Measurements from ENCODE around the gene UNC45B.

UNC45B gene

DNA sequence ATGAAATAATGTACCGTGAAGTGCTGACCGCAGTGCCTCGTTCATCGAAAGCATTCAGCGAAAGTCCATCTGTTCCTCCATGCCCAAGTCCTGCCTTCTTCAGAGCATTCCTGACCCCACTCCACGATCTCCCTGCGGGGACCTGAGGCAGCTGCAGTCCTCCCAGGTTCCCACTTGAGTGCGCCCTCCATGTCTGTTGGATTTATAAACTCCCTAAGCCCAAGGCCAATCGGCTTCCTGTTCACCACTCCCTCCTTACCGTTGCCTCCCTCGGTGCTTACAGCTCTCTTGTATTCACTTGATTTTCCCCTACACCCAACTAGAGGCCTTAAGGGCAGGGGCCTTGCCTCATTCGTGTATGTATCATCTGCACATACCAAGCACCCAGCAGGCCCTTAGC is 30.8 kb upstream of the UNC45B start:
- TF ChIP-seq, protein P1, sequence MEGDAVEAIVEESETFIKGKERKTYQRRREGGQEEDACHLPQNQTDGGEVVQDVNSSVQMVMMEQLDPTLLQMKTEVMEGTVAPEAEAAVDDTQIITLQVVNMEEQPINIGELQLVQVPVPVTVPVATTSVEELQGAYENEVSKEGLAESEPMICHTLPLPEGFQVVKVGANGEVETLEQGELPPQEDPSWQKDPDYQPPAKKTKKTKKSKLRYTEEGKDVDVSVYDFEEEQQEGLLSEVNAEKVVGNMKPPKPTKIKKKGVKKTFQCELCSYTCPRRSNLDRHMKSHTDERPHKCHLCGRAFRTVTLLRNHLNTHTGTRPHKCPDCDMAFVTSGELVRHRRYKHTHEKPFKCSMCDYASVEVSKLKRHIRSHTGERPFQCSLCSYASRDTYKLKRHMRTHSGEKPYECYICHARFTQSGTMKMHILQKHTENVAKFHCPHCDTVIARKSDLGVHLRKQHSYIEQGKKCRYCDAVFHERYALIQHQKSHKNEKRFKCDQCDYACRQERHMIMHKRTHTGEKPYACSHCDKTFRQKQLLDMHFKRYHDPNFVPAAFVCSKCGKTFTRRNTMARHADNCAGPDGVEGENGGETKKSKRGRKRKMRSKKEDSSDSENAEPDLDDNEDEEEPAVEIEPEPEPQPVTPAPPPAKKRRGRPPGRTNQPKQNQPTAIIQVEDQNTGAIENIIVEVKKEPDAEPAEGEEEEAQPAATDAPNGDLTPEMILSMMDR (IDR thresholded peaks at IDR 0.05; ENCODE audit: low read depth, low read length) = no peak
- no peak for TF ChIP-seq EZH2phosphoT487 (IDR thresholded peaks at IDR 0.05; ENCODE audit: low read depth)
- Histone ChIP-seq H3K4me2 (ENCODE audit: low read length) (no peak overlapping the region), H3K27me3 (ENCODE audit: low read depth, low read length) (no peaks in the 10 kb centered on the region), H3K4me1 (ENCODE audit: low read length) (peaks cover 13% of the 10 kb centered on the region), H3K9me3 (ENCODE audit: insufficient read depth, low read length) (no peaks in the 10 kb centered on the region), H4K20me1 (ENCODE audit: insufficient read depth, low read length) (0 out of 2 replicates have a peak, but pooled peaks cover 4% of the 10 kb centered on the region), H3K4me3 (ENCODE audit: low read length) (no peak overlapping the region), H3K9ac (ENCODE audit: low read length) (no peak overlapping the region), H3K79me2 (ENCODE audit: low read length) (peaks cover 39% of the 10 kb centered on the region), H2AFZ (ENCODE audit: low read depth, low read length) (no peak overlapping the region), H3K27ac (ENCODE audit: low read length) (no peak overlapping the region), H3K36me3 (replicated peaks; ENCODE audit: low read depth, low read length) (peaks cover 13% of the 10 kb centered on the region)

DNA sequence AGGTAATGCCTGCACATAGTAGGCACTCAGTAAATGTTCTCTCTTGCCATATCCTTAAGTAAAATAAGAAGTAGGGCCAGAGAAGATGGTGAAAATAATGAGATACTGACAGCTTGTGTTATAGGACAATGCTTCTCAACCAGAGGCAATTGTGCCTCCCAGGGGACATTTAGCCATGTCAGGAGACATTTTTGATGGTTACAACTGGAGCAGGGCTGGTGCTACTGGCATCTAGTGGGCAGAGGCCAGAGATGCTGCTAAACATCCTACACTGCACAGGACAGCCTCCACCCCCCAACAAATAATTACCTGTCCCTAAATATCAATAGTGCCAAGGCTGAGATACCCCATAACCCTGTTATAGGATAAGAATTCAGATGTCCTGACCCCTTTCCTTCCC is 29.6 kb upstream of the UNC45B start:
- H3K9ac ChIP-seq (ENCODE audit: low read length) = peak overlapping the region; percentile 93; the same call in 1 of the 2 replicates
- peaks cover 39% of the 10 kb centered on the region for H3K79me2 ChIP-seq (ENCODE audit: low read length)
- peaks cover 13% of the 10 kb centered on the region for H3K4me1 ChIP-seq (ENCODE audit: low read length)
- 0 out of 2 replicates have a peak, but pooled peaks cover under 1% of the 10 kb centered on the region for H4K20me1 ChIP-seq (ENCODE audit: insufficient read depth, low read length)
- H3K9me3 ChIP-seq (ENCODE audit: insufficient read depth, low read length) = no peaks in the 10 kb centered on the region
- TF ChIP-seq EZH2phosphoT487 (IDR thresholded peaks at IDR 0.05; ENCODE audit: low read depth) = no peak
- TF ChIP-seq, protein P1 (IDR thresholded peaks at IDR 0.05; ENCODE audit: low read depth, low read length) = peak; percentile 44
- H3K4me3 ChIP-seq (ENCODE audit: low read length) = peak overlapping the region; percentile 92
- no peaks in the 10 kb centered on the region for H3K27me3 ChIP-seq (ENCODE audit: low read depth, low read length)
- H3K4me2 ChIP-seq (ENCODE audit: low read length) = peak overlapping the region; percentile 96
- H3K36me3 ChIP-seq (replicated peaks; ENCODE audit: low read depth, low read length) = peaks cover 13% of the 10 kb centered on the region
- H3K27ac ChIP-seq (ENCODE audit: low read length) = no peak overlapping the region
- H2AFZ ChIP-seq (ENCODE audit: low read depth, low read length) = no peak overlapping the region

DNA sequence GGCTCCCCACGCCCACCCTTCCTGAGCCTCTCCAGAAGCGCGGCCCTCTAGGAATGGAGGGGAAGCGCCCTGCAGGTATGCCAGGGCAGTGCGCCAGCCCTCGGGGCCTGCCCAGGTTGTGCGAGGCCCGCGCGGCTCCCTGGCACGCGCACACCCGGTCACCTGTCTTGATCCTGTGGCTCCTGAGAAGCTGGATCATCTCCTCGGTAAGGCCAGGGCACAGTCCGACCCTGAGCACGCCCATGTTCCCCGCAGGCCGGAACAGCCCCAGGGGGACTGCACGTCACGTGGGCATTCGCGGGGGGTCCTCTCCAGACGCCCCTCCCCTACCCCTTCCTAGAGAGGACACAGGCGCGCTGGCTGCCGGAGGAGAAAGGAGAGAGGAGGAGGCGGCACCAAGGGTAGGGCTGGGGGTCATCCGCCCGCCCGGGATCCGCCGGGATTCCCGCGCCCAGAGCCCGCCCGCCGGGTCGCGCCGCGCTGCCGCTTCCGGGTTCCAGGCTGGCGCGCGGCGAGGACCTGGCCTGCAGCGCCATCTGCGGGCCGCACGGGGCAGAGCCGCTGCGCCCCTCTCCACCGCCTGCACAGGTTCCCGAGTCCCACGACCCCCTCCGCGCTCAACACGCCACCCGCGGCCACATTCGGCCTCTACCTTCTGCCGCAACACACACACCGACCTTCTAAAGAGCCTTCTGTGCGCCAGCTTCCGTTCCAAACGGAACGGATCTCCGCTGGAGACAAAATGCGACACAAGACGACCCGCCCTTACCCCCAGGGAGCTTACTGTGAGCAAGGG is 28.0 kb upstream of the UNC45B start, which contains the start of gene RAD51D:
RAD51D (minus strand) TSS at position 491 of the 796 bp plus-strand sequence; CDS start at position 244, 247 bp downstream.
- Histone ChIP-seq H3K36me3 (replicated peaks; ENCODE audit: low read depth, low read length) (peaks cover 13% of the 10 kb centered on the region), H3K9ac (ENCODE audit: low read length) (peak within 1 kb of the TSS; percentile 93), H3K27me3 (ENCODE audit: low read depth, low read length) (no peaks in the 10 kb centered on the region), H3K4me3 (ENCODE audit: low read length) (peak within 1 kb of the TSS; percentile 92), H2AFZ (ENCODE audit: low read depth, low read length) (peak within 1 kb of the TSS; percentile 99), H3K79me2 (ENCODE audit: low read length) (peaks cover 34% of the 10 kb centered on the region), H3K9me3 (ENCODE audit: insufficient read depth, low read length) (no peaks in the 10 kb centered on the region), H4K20me1 (ENCODE audit: insufficient read depth, low read length) (no peaks in the 10 kb centered on the region), H3K4me1 (ENCODE audit: low read length) (peaks cover 13% of the 10 kb centered on the region), H3K4me2 (ENCODE audit: low read length) (peak within 1 kb of the TSS; percentile 96), H3K27ac (ENCODE audit: low read length) (peak within 1 kb of the TSS; percentile 50)
- TF ChIP-seq, protein P1 (IDR thresholded peaks at IDR 0.05; ENCODE audit: low read depth, low read length) = peak; percentile 92
- no peak for TF ChIP-seq EZH2phosphoT487 (IDR thresholded peaks at IDR 0.05; ENCODE audit: low read depth)

DNA sequence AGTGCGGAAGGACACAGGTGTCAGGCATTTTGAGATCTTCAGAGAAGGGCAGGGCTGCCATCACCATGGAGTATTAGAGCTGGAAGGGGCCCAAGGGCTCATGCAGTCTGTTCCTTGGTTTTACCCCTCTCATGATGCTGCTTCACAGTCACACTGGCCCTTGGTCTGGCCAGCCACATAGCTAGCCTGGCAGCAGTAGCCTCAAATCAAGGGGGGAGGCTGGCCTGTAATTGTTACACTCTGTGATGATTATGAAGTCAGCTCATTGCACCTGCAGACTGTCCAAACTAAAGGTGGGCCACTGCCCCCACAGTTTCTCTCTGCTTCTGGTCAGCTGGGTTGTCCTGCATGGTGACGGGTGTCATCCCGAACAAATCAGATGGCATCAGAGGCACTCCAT is 26.3 kb upstream of the UNC45B start, which contains the start of gene FNDC8:
FNDC8 (plus strand) TSS at position 301 of the 400 bp plus-strand sequence; CDS start at position 380, 79 bp downstream.
- no peak within 1 kb of the TSS for H3K9ac ChIP-seq (ENCODE audit: low read length)
- no peak within 1 kb of the TSS for H2AFZ ChIP-seq (ENCODE audit: low read depth, low read length)
- no peak within 1 kb of the TSS for H3K27ac ChIP-seq (ENCODE audit: low read length)
- no peaks in the 10 kb centered on the region for H3K27me3 ChIP-seq (ENCODE audit: low read depth, low read length)
- H3K4me1 ChIP-seq (ENCODE audit: low read length) = peaks cover 13% of the 10 kb centered on the region
- no peaks in the 10 kb centered on the region for H3K9me3 ChIP-seq (ENCODE audit: insufficient read depth, low read length)
- H3K79me2 ChIP-seq (ENCODE audit: low read length) = peaks cover 27% of the 10 kb centered on the region
- peaks cover 6% of the 10 kb centered on the region for H3K36me3 ChIP-seq (replicated peaks; ENCODE audit: low read depth, low read length)
- no peak within 1 kb of the TSS for H3K4me3 ChIP-seq (ENCODE audit: low read length)
- H4K20me1 ChIP-seq (ENCODE audit: insufficient read depth, low read length) = no peaks in the 10 kb centered on the region
- TF ChIP-seq EZH2phosphoT487 (IDR thresholded peaks at IDR 0.05; ENCODE audit: low read depth) = no peak
- TF ChIP-seq, protein P1 (IDR thresholded peaks at IDR 0.05; ENCODE audit: low read depth, low read length) = no peak
- H3K4me2 ChIP-seq (ENCODE audit: low read length) = no peak within 1 kb of the TSS
